DND-41 (cell line): ENCODE data around the gene PDZD8.
A peak's percentile ranks its signal among the peaks of the same experiment; 100 is the strongest.

ENCODE experiments used
- ATAC-seq: fragments of 200-7000 bp; cut with Tn5 transposase; 3 replicates; pipeline ENCODE4 v1.9.1; 2021; ENCODE audit warnings: low read depth; ENCODE audit not compliant: insufficient read depth
- DNase-seq: peaks from one replicate; pipeline ENCODE4 v3.0.0-alpha.2; 2020
- H2AFZ ChIP-seq: 2 replicates; pipeline ENCODE4 v1.6.0; 2012; ENCODE audit warnings: low read depth, low read length
- H3K27ac ChIP-seq: 2 replicates; pipeline ENCODE4 v1.5.1; 2012; ENCODE audit warnings: low read length, inconsistent platforms
- H3K27me3 ChIP-seq: fragments of 200-600 bp; sonication (generic); 2 replicates; pipeline ENCODE4 v1.6.0; 2012; ENCODE audit warnings: low read length, mild to moderate bottlenecking, inconsistent platforms; ENCODE audit not compliant: insufficient read depth, poor library complexity
- H3K36me3 ChIP-seq: 2 replicates; pipeline ENCODE4 v1.5.1; 2012; ENCODE audit warnings: low read length, inconsistent platforms; ENCODE audit not compliant: insufficient read depth
- H3K4me1 ChIP-seq: 2 replicates; pipeline ENCODE4 v1.5.1; 2012; ENCODE audit warnings: mild to moderate bottlenecking, low read length; ENCODE audit not compliant: insufficient read depth
- H3K4me2 ChIP-seq: 2 replicates; pipeline ENCODE4 v1.6.0; 2012; ENCODE audit warnings: mild to moderate bottlenecking, moderate library complexity, low read length, inconsistent platforms; ENCODE audit not compliant: insufficient read depth
- H3K4me3 ChIP-seq, 2 experiments: fragments of 200-600 bp in 1 of 2; shearing (Covaris generic) in 1 of 2; 2 replicates each; pipeline ENCODE4 v1.5.1; 2012 to 2016; ENCODE audit warnings: inconsistent platforms in 2 of 2, low read length in 2 of 2, mild to moderate bottlenecking in 2 of 2, low read depth in 1 of 2, moderate library complexity in 1 of 2
- H3K79me2 ChIP-seq: 2 replicates; pipeline ENCODE4 v1.6.0; 2012; ENCODE audit warnings: low read length, inconsistent platforms; ENCODE audit not compliant: insufficient read depth
- H3K9ac ChIP-seq: 2 replicates; pipeline ENCODE4 v1.6.0; 2012; ENCODE audit warnings: low read depth, mild to moderate bottlenecking, inconsistent platforms, low read length, moderate library complexity
- H3K9me3 ChIP-seq: 2 replicates; pipeline ENCODE4 v1.5.1; 2012; ENCODE audit warnings: low read length, moderate library complexity, mild to moderate bottlenecking, inconsistent platforms; ENCODE audit not compliant: insufficient read depth, severe bottlenecking
- H4K20me1 ChIP-seq: 2 replicates; pipeline ENCODE4 v1.6.0; 2012; ENCODE audit warnings: low read length; ENCODE audit not compliant: insufficient read depth
- EZH2 ChIP-seq: IDR thresholded peaks from 3 replicates; pipeline ENCODE4 v1.6.1; 2012; ENCODE audit warnings: borderline replicate concordance, low read depth, mild to moderate bottlenecking, moderate library complexity, low read length, inconsistent platforms; ENCODE audit not compliant: severe bottlenecking
- TF ChIP-seq, protein P1 (sequence below): IDR thresholded peaks from 2 replicates; pipeline ENCODE4 v1.5.1; 2012; ENCODE audit warnings: borderline replicate concordance, low read length, moderate library complexity, mild to moderate bottlenecking; ENCODE audit not compliant: poor library complexity, severe bottlenecking; ENCODE audit errors: extremely low read depth

Gene PDZD8

DNA sequence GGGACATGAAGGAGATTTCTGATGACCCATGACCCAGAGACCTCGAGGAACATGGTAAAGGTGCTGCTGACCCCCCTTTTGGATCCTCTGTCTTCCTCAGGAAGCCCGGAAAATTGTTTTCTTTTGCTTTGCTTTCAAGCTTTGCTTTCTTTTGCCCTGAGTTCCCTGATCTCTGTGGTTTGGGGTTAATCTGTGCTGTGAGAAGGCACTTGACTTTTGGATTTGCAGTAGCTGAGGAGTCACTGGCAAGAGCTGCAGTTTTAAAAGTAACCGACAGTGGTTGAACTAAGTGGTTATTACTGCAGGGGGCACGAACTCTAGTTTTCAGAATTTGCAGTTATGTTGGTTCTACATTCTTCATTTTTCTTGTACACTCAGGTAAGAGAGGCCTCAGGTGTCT, 53.0 kb downstream of the PDZD8 start:
- peaks cover 25% of the 10 kb centered on the region for H3K79me2 ChIP-seq
- no peak for ATAC-seq

DNA sequence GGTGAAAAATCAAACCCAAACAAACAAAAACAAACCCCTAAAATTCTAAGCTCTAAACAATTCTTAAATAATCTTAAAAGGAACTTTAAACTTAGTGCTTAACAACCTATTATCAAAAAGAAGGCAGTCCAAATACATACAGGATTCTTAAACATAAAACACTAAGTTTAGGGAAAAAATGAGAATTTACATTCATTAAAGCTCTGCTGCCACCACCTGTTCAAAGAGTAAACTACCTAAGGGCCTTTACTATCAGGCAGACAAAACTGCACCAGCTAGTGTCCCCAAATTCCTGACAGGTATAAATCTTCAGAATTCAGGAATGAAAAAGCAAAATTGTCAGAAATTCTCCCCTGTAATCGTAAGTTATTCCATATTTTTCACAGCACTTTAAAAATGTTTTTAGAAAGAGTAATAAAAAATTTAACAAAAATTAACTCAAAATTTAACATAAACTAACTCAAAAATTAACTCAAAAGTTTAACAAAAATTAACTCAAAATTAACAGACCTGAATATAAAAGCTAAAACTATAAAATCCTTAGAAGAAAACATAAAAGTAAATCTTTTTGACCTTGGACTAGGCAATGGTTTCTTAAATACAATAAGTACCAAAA, 55.1 kb downstream of the PDZD8 start:
- peaks cover 20% of the 10 kb centered on the region; the same call in 1 of the 2 replicates for H4K20me1 ChIP-seq
- no peak overlapping the region for H3K9ac ChIP-seq
- no peak overlapping the region for H3K4me2 ChIP-seq
- DNase-seq (no peak), ATAC-seq (peak; percentile 60; the same call in 2 of the 3 replicates)
- TF ChIP-seq EZH2, result no peak
- TF ChIP-seq, protein P1, sequence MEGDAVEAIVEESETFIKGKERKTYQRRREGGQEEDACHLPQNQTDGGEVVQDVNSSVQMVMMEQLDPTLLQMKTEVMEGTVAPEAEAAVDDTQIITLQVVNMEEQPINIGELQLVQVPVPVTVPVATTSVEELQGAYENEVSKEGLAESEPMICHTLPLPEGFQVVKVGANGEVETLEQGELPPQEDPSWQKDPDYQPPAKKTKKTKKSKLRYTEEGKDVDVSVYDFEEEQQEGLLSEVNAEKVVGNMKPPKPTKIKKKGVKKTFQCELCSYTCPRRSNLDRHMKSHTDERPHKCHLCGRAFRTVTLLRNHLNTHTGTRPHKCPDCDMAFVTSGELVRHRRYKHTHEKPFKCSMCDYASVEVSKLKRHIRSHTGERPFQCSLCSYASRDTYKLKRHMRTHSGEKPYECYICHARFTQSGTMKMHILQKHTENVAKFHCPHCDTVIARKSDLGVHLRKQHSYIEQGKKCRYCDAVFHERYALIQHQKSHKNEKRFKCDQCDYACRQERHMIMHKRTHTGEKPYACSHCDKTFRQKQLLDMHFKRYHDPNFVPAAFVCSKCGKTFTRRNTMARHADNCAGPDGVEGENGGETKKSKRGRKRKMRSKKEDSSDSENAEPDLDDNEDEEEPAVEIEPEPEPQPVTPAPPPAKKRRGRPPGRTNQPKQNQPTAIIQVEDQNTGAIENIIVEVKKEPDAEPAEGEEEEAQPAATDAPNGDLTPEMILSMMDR, result peak; percentile 65
- no peak overlapping the region for H3K4me3 ChIP-seq
- H3K27ac ChIP-seq, result no peak overlapping the region
- no peaks in the 10 kb centered on the region for H3K4me1 ChIP-seq
- no peaks in the 10 kb centered on the region for H3K9me3 ChIP-seq
- peaks cover 20% of the 10 kb centered on the region for H3K79me2 ChIP-seq
- no peak overlapping the region for H2AFZ ChIP-seq
- peaks cover 21% of the 10 kb centered on the region; the same call in 1 of the 2 replicates for H3K36me3 ChIP-seq
- no peaks in the 10 kb centered on the region for H3K27me3 ChIP-seq

More for the DNA sequence above, 53.0 kb downstream of the PDZD8 start:
- Histone ChIP-seq H4K20me1 (peaks cover 22% of the 10 kb centered on the region; the same call in 1 of the 2 replicates), H3K27ac (no peak overlapping the region), H3K27me3 (no peaks in the 10 kb centered on the region), H3K4me3 (no peak overlapping the region), H3K36me3 (peaks cover 25% of the 10 kb centered on the region), H3K4me1 (no peaks in the 10 kb centered on the region), H2AFZ (no peak overlapping the region), H3K4me2 (no peak overlapping the region), H3K9me3 (no peaks in the 10 kb centered on the region), H3K9ac (no peak overlapping the region)
- no peak for DNase-seq
- TF ChIP-seq, protein P1, result no peak
- TF ChIP-seq EZH2, result no peak

DNA sequence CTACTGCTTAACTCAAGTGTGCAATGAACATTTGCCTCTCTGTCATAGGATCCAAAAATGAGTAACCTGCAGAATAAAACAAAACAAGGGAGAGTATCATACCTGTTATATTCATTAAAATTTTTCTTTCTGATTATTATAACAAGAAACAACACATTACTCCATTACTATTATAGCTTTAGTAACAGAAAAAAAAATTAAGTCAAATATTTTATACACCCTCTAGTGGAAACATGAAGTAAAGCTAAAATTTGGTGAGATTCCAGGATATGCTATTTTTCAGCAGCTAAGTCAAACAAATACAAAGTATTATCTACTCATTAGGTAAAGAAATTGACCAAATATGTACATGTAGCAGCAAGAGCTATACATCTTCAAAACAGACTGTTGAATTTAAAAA, 56.3 kb downstream of the PDZD8 start:
- no peak overlapping the region for H3K27ac ChIP-seq
- peaks cover 30% of the 10 kb centered on the region for H3K36me3 ChIP-seq
- peaks cover 20% of the 10 kb centered on the region for H3K79me2 ChIP-seq
- no peak overlapping the region for H3K4me2 ChIP-seq
- H3K9ac ChIP-seq, result no peak overlapping the region
- H3K27me3 ChIP-seq, result no peaks in the 10 kb centered on the region
- H3K4me3 ChIP-seq, result no peak overlapping the region
- no peaks in the 10 kb centered on the region for H3K9me3 ChIP-seq
- TF ChIP-seq, protein P1, result peak; percentile 39
- no peak for TF ChIP-seq EZH2
- H2AFZ ChIP-seq, result no peak overlapping the region
- no peak for ATAC-seq
- no peaks in the 10 kb centered on the region for H3K4me1 ChIP-seq
- H4K20me1 ChIP-seq, result peaks cover 20% of the 10 kb centered on the region; the same call in 1 of the 2 replicates
- DNase-seq, result no peak
